HG03521 (cell line): ENCODE results near the gene L3HYPDH.

Experiments
- ATAC-seq: cut with Tn5 transposase; IDR thresholded peaks from one replicate; pipeline ENCODE4 v1.9.1; 2021; ENCODE audit warnings: mild to moderate bottlenecking, moderate library complexity; ENCODE audit not compliant: unreplicated experiment

The L3HYPDH gene

GRCh38 chr14:59427653-59428580 is 56.3 kb downstream of the L3HYPDH start:
- ATAC-seq = no peak

GRCh38 chr14:59425322-59425935 is 58.8 kb downstream of the L3HYPDH start:
- ATAC-seq = no peak

GRCh38 chr14:59424341-59425071 is 59.7 kb downstream of the L3HYPDH start:
- no peak for ATAC-seq
